Measurements from ENCODE around the gene LTK.

Gene LTK

GRCh38 chr15:41491889-41492288 is 21.7 kb downstream of the LTK start:
- no peak for DNase-seq
- H3K4me2 ChIP-seq (ENCODE audit: low read depth, low read length): no peak overlapping the region

GRCh38 chr15:41490355-41490754 is 23.3 kb downstream of the LTK start:
- no peaks in the 10 kb centered on the region for H3K36me3 ChIP-seq (replicated peaks; ENCODE audit: insufficient read depth, low read length)
- no peaks in the 10 kb centered on the region for H3K9me3 ChIP-seq (replicated peaks; ENCODE audit: insufficient read depth, low read length)
- H3K79me2 ChIP-seq (ENCODE audit: low read length): no peaks in the 10 kb centered on the region
- H3K4me1 ChIP-seq (ENCODE audit: low read length): peaks cover 5% of the 10 kb centered on the region; the same call in 1 of the 2 replicates
- H3K27me3 ChIP-seq (replicated peaks; ENCODE audit: insufficient read depth, low read length): no peaks in the 10 kb centered on the region
- DNase-seq: no peak
- no peak overlapping the region for H3K9ac ChIP-seq (ENCODE audit: low read length)
- no peak overlapping the region for H2AFZ ChIP-seq (ENCODE audit: low read length)
- no peak overlapping the region for H3K4me2 ChIP-seq (ENCODE audit: low read depth, low read length)
- peaks cover 12% of the 10 kb centered on the region; the same call in 1 of the 2 replicates for H3F3A ChIP-seq (ENCODE audit: insufficient read depth, low read length)
- no peaks in the 10 kb centered on the region for H4K20me1 ChIP-seq (ENCODE audit: insufficient read depth, low read length)
- H3K9me2 ChIP-seq (replicated peaks; ENCODE audit: insufficient read depth, low read length): no peaks in the 10 kb centered on the region
- no peak overlapping the region for H3K4me3 ChIP-seq (ENCODE audit: low read length)
- TF ChIP-seq, protein P1, sequence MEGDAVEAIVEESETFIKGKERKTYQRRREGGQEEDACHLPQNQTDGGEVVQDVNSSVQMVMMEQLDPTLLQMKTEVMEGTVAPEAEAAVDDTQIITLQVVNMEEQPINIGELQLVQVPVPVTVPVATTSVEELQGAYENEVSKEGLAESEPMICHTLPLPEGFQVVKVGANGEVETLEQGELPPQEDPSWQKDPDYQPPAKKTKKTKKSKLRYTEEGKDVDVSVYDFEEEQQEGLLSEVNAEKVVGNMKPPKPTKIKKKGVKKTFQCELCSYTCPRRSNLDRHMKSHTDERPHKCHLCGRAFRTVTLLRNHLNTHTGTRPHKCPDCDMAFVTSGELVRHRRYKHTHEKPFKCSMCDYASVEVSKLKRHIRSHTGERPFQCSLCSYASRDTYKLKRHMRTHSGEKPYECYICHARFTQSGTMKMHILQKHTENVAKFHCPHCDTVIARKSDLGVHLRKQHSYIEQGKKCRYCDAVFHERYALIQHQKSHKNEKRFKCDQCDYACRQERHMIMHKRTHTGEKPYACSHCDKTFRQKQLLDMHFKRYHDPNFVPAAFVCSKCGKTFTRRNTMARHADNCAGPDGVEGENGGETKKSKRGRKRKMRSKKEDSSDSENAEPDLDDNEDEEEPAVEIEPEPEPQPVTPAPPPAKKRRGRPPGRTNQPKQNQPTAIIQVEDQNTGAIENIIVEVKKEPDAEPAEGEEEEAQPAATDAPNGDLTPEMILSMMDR (IDR thresholded peaks at IDR 0.05; ENCODE audit: low read length): no peak
- TF ChIP-seq EZH2 (optimal IDR thresholded peaks at IDR 0.05; ENCODE audit: low read depth, low read length) (no peak), EZH2phosphoT487 (IDR thresholded peaks at IDR 0.05; ENCODE audit: low read length) (no peak)
- H3K27ac ChIP-seq (ENCODE audit: low read length): no peak overlapping the region

More at GRCh38 chr15:41491889-41492288, 21.7 kb downstream of the LTK start:
- Histone ChIP-seq H4K20me1 (ENCODE audit: insufficient read depth, low read length) (no peaks in the 10 kb centered on the region), H3K79me2 (ENCODE audit: low read length) (no peaks in the 10 kb centered on the region), H3F3A (ENCODE audit: insufficient read depth, low read length) (peaks cover 12% of the 10 kb centered on the region; the same call in 1 of the 2 replicates), H3K9me3 (replicated peaks; ENCODE audit: insufficient read depth, low read length) (no peaks in the 10 kb centered on the region), H3K4me3 (ENCODE audit: low read length) (no peak overlapping the region), H3K36me3 (replicated peaks; ENCODE audit: insufficient read depth, low read length) (no peaks in the 10 kb centered on the region), H3K4me1 (ENCODE audit: low read length) (peaks cover 5% of the 10 kb centered on the region; the same call in 1 of the 2 replicates), H3K27me3 (replicated peaks; ENCODE audit: insufficient read depth, low read length) (no peaks in the 10 kb centered on the region), H2AFZ (ENCODE audit: low read length) (no peak overlapping the region), H3K9me2 (replicated peaks; ENCODE audit: insufficient read depth, low read length) (no peaks in the 10 kb centered on the region), H3K9ac (ENCODE audit: low read length) (no peak overlapping the region), H3K27ac (ENCODE audit: low read length) (no peak overlapping the region)
- TF ChIP-seq EZH2phosphoT487 (IDR thresholded peaks at IDR 0.05; ENCODE audit: low read length) (no peak), EZH2 (optimal IDR thresholded peaks at IDR 0.05; ENCODE audit: low read depth, low read length) (no peak)
- TF ChIP-seq, protein P1 (IDR thresholded peaks at IDR 0.05; ENCODE audit: low read length): no peak

DNA sequence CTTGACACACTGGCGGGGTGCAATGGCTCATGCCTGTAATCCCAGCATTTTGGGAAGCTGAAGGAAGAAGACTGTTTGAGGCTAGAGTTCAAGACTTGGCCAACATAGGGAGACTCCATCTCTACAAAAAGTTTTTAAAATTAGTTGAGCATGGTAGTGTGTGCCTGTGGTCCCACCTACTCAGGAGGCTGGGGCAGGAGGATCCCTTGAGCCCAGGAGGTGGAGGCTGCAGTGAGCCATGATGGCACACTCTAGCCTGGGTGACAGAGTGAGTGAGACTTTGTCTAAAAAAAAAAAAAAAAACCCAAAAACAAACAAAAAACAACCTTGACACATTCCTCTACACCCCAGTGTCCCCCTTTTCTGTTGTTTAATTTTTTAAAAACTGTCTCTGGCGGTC is 24.0 kb downstream of the LTK start:
- Histone ChIP-seq H3K4me2 (ENCODE audit: low read depth, low read length) (no peak overlapping the region), H3K9me2 (replicated peaks; ENCODE audit: insufficient read depth, low read length) (no peaks in the 10 kb centered on the region), H3K27ac (ENCODE audit: low read length) (no peak overlapping the region), H3K27me3 (replicated peaks; ENCODE audit: insufficient read depth, low read length) (no peaks in the 10 kb centered on the region), H3K4me3 (ENCODE audit: low read length) (no peak overlapping the region), H3K9ac (ENCODE audit: low read length) (no peak overlapping the region), H3K4me1 (ENCODE audit: low read length) (peaks cover 5% of the 10 kb centered on the region; the same call in 1 of the 2 replicates), H3F3A (ENCODE audit: insufficient read depth, low read length) (peaks cover 12% of the 10 kb centered on the region; the same call in 1 of the 2 replicates), H3K9me3 (replicated peaks; ENCODE audit: insufficient read depth, low read length) (no peaks in the 10 kb centered on the region), H3K79me2 (ENCODE audit: low read length) (no peaks in the 10 kb centered on the region), H2AFZ (ENCODE audit: low read length) (no peak overlapping the region), H4K20me1 (ENCODE audit: insufficient read depth, low read length) (no peaks in the 10 kb centered on the region), H3K36me3 (replicated peaks; ENCODE audit: insufficient read depth, low read length) (no peaks in the 10 kb centered on the region)
- no peak for TF ChIP-seq EZH2 (optimal IDR thresholded peaks at IDR 0.05; ENCODE audit: low read depth, low read length)
- no peak for TF ChIP-seq EZH2phosphoT487 (IDR thresholded peaks at IDR 0.05; ENCODE audit: low read length)
- TF ChIP-seq, protein P1 (IDR thresholded peaks at IDR 0.05; ENCODE audit: low read length): no peak
- DNase-seq: no peak

All from MM.1S (cell line).